ENCODE measurements around the gene ESYT1. TPM values are rescaled to one million over a fixed set of nuclear protein-coding genes. Genes with fewer than 3 reads are reported as not detected.

The ESYT1 gene
- total RNA-seq, 2 donors from 2014 or later = 113 to 128 TPM

DNA sequence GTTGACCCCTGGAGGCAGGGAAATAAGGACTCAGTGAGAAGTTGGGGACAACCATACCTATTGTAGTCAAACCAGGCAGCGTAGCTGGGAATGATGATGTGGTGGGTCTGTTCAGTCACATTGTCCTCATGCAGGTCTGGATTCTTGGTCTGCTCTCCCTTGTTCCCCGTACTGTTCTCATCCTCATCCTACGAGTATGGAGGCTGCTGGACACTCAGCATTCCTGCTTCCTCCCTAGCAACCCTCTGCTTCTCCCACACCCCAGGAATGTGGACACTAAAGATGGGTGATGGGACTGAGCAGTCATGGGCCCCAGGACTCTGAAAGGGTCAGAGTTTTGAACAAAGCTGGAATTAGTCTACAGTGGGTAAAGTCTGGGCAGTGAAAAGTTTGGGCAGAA is 50.3 kb downstream of the ESYT1 start:
- TF ChIP-seq, protein P1, sequence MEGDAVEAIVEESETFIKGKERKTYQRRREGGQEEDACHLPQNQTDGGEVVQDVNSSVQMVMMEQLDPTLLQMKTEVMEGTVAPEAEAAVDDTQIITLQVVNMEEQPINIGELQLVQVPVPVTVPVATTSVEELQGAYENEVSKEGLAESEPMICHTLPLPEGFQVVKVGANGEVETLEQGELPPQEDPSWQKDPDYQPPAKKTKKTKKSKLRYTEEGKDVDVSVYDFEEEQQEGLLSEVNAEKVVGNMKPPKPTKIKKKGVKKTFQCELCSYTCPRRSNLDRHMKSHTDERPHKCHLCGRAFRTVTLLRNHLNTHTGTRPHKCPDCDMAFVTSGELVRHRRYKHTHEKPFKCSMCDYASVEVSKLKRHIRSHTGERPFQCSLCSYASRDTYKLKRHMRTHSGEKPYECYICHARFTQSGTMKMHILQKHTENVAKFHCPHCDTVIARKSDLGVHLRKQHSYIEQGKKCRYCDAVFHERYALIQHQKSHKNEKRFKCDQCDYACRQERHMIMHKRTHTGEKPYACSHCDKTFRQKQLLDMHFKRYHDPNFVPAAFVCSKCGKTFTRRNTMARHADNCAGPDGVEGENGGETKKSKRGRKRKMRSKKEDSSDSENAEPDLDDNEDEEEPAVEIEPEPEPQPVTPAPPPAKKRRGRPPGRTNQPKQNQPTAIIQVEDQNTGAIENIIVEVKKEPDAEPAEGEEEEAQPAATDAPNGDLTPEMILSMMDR (IDR thresholded peaks at IDR 0.05) = no peak

DNA sequence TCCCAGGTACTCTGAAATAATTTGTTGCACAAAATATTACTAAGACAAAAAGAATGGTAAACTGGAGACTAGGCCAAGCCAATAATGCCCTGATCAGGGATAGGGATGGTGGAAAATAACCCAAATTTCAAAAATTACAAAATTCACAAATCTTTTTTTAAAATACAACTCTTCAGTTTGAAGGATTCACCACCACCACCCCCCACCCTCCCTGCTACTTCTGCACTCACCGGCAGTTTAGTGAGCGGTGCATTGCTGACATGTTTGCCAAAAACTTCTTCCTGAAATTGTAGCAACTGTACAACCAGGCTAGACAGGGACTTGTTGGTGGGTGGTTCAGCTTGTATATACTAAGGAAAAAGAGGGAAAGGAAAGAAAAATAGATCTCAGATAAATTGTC is 58.9 kb downstream of the ESYT1 start:
- no peak for ATAC-seq (ENCODE audit: insufficient number of reproducible peaks, low FRiP score, low read depth)
- H3K9me3 ChIP-seq = no peaks in the 10 kb centered on the region
- TF ChIP-seq, protein P1 (IDR thresholded peaks at IDR 0.05) = no peak
- H3K4me1 ChIP-seq (ENCODE audit: control insufficient read depth in 1 of 2, low read depth in 2 of 2) = peaks cover 15 to 24% of the 10 kb centered on the region in 2 donors
- H3K36me3 ChIP-seq = peaks cover 31% of the 10 kb centered on the region
- H3K27ac ChIP-seq = no peak overlapping the region
- DNase-seq (ENCODE audit: low spot score) = no peak
- no peaks in the 10 kb centered on the region for H3K27me3 ChIP-seq (replicated peaks; ENCODE audit: insufficient read depth)
- no peak overlapping the region for H3K4me3 ChIP-seq

More for the DNA sequence above, 50.3 kb downstream of the ESYT1 start:
- no peak overlapping the region for H3K4me3 ChIP-seq
- H3K4me1 ChIP-seq (ENCODE audit: control insufficient read depth in 1 of 2, low read depth in 2 of 2) = no peaks in the 10 kb centered on the region
- DNase-seq (ENCODE audit: low spot score) = no peak
- no peaks in the 10 kb centered on the region for H3K27me3 ChIP-seq (replicated peaks; ENCODE audit: insufficient read depth)
- no peak overlapping the region for H3K27ac ChIP-seq
- H3K36me3 ChIP-seq = peaks cover 81% of the 10 kb centered on the region
- ATAC-seq (ENCODE audit: insufficient number of reproducible peaks, low FRiP score, low read depth) = no peak
- no peaks in the 10 kb centered on the region for H3K9me3 ChIP-seq

DNA sequence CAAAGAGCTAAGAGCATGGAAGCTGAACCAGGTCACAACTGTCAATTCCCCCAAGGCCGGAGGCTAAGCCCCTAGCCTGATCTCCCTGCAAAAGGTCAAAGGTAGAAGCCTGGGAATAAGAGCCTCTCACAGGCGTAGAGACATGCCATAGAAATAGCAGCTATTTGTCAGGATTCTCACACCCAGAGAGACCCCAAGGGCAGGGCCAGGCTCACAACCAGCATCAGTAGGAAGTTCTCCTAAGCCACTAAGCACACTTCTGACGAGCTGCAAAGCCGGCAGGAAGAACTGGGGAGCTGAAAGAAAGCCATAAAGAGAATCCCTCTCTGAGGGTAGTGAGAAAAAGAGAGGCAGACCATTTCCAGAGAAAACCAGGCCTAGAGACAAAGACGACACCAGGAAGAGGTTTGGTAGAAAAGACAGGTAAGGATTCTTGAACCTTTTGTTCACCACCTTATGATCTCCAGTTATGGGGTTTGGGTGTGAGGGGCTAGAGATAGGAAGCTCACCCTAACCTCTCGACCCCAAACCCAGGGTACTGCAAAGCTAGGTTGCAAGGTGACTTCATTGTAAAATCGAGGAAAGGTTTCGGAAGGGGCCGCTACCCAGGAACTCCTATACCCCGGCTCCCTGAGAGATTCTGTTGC is 60.2 kb downstream of the ESYT1 start:
- no peak for DNase-seq (ENCODE audit: low spot score)
- TF ChIP-seq, protein P1 (IDR thresholded peaks at IDR 0.05) = no peak
- H3K36me3 ChIP-seq = peaks cover 20% of the 10 kb centered on the region

DNA sequence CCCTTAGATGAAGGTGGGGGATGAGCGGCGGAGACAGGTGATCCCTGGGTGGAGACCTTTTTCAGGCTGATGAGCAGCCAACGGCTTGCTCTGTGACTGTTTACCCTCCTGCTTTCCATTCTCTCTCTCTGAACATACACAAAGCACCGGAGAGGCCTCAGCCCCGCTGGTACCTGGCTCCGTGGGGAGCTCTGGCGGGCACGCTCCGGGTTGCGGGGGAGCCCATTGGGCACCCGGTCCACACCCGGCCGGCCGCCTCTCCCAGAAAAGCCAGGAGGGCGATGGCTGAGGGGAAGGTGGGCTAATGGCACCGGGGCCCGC is 60.7 kb downstream of the ESYT1 start:
- Histone ChIP-seq H3K9me3 (no peaks in the 10 kb centered on the region), H3K4me1 (ENCODE audit: control insufficient read depth in 1 of 2, low read depth in 2 of 2) (peaks cover 15 to 24% of the 10 kb centered on the region in 2 donors), H3K27ac (peak overlapping the region; percentile 72 to 80), H3K36me3 (peaks cover 16% of the 10 kb centered on the region), H3K27me3 (replicated peaks; ENCODE audit: insufficient read depth) (no peaks in the 10 kb centered on the region), H3K4me3 (peak overlapping the region; percentile 90)
- ATAC-seq (ENCODE audit: insufficient number of reproducible peaks, low FRiP score, low read depth) (no peak), DNase-seq (ENCODE audit: low spot score) (no peak)
- TF ChIP-seq, protein P1 (IDR thresholded peaks at IDR 0.05) = no peak

More for the DNA sequence above, 60.2 kb downstream of the ESYT1 start:
- Histone ChIP-seq H3K4me3 (peak overlapping the region; percentile 90), H3K27me3 (replicated peaks; ENCODE audit: insufficient read depth) (no peaks in the 10 kb centered on the region), H3K4me1 (ENCODE audit: control insufficient read depth in 1 of 2, low read depth in 2 of 2) (peaks cover 15 to 24% of the 10 kb centered on the region in 2 donors), H3K9me3 (no peaks in the 10 kb centered on the region), H3K27ac (peak overlapping the region; percentile 72 to 80)
- no peak for ATAC-seq (ENCODE audit: insufficient number of reproducible peaks, low FRiP score, low read depth)

DNA sequence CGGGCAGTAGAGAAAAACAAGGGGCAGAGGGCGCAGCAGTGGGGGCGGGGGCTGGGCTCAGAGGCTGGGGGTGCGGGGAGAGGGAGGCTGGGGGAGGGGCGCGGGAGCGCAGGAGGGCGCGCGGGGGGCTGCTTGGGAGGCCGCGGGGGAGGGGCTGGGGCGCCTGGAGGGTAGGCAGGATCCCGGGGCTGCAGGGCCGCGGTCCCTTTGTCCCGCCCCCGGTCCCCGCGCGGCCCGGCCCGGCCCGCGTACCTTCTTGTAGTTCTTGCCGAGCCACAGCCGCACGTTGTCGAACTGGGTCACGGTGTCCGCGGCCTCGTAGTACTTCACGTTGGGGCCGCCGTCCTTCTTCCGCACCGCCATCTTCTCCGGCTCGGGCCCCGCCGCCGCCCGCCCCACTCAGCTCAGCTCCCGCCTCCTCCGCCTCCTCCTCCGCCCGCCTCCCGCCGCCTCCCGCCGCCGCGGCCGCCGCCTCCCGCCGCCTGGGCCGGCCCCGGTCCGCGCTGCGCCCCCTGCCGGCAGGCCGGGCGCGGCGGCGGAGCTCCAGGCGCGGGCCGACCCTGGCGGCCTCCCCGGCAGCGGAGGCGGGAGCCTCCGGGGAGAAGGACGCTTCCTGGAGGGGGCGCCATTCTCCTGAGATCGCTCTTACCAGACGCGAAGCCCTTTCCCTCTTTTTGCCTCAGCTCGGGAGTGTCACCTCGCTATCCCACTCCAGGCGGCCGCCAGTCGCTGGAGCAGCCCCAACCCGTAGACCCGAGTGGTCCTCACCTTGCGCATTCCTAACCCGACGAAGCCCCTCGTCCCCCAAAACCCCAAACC is 61.2 kb downstream of the ESYT1 start, which contains the start of gene SMARCC2:
TSS of gene SMARCC2 (minus strand) at position 385 of the 819 bp plus-strand sequence. CDS start at position 363, 22 bp downstream.
- H3K4me3 ChIP-seq = peak within 1 kb of the TSS; percentile 90

More for the DNA sequence above, 61.2 kb downstream of the ESYT1 start, which contains the start of gene SMARCC2:
- Histone ChIP-seq H3K9me3 (no peaks in the 10 kb centered on the region), H3K27ac (peak within 1 kb of the TSS; percentile 98 to 100), H3K27me3 (replicated peaks; ENCODE audit: insufficient read depth) (no peaks in the 10 kb centered on the region), H3K36me3 (peaks cover 10% of the 10 kb centered on the region), H3K4me1 (ENCODE audit: control insufficient read depth in 1 of 2, low read depth in 2 of 2) (peaks cover 15 to 24% of the 10 kb centered on the region in 2 donors)
- peak; percentile 47 for DNase-seq (ENCODE audit: low spot score)
- peak; percentile 67 for ATAC-seq (ENCODE audit: insufficient number of reproducible peaks, low FRiP score, low read depth)
- TF ChIP-seq, protein P1 (IDR thresholded peaks at IDR 0.05) = peak; percentile 64
